Thyroid gland (tissue), 4 donors: Measurements from ENCODE around the gene B4GALT5.

Experiments used
- POLR2A ChIP-seq, 2 donors: fragments of 450-650 bp; IDR thresholded peaks; one replicate each; pipeline ENCODE4 v1.6.1; 2017; ENCODE audit warnings: antibody characterized with exemption in 2 of 2, mild to moderate bottlenecking in 2 of 2, moderate library complexity in 1 of 2
- TF ChIP-seq, protein P1 (sequence below), 6 experiments: fragments of 200-600 bp in 3 of 6; fragments of 450-650 bp in 3 of 6; sonication (generic) in 3 of 6; IDR thresholded peaks; one replicate each; pipeline ENCODE4 v1.5.1; 2016 to 2019; ENCODE audit warnings: antibody characterized with exemption in 6 of 6, mild to moderate bottlenecking in 2 of 6, inconsistent platforms in 1 of 6, moderate library complexity in 1 of 6

DNA sequence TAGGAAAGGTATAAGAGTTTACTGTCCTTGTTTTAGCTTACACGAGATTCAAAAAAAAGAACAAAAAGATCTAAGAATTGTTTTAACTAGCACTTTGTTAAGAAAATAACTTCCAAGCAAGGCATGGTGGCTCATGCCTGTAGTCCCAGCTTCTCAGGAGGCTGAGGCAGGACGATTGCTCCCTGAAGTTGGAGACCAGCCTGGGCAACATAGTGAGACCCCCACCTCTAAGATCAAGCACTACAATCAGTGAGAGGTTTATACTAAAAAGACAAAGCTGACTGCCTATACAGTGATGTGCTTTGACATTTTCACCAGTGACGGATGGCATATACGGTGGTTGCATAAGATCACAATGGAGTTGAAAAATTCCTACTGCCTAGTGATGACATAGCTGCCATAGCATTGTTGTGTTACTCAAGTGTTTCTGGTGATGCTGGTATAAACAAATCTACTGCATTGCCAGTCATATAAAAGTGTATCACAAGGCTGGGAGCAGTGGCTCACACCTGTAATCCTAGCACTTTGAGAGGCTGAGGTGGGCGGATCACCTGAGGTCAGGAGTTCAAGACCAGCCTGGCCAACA, 68.6 kb downstream of the B4GALT5 start:
- TF ChIP-seq, protein P1, sequence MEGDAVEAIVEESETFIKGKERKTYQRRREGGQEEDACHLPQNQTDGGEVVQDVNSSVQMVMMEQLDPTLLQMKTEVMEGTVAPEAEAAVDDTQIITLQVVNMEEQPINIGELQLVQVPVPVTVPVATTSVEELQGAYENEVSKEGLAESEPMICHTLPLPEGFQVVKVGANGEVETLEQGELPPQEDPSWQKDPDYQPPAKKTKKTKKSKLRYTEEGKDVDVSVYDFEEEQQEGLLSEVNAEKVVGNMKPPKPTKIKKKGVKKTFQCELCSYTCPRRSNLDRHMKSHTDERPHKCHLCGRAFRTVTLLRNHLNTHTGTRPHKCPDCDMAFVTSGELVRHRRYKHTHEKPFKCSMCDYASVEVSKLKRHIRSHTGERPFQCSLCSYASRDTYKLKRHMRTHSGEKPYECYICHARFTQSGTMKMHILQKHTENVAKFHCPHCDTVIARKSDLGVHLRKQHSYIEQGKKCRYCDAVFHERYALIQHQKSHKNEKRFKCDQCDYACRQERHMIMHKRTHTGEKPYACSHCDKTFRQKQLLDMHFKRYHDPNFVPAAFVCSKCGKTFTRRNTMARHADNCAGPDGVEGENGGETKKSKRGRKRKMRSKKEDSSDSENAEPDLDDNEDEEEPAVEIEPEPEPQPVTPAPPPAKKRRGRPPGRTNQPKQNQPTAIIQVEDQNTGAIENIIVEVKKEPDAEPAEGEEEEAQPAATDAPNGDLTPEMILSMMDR (IDR thresholded peaks at IDR 0.05) = no peak
- no peak for TF ChIP-seq POLR2A (IDR thresholded peaks at IDR 0.05)
